Activated CD8-positive, alpha-beta memory T cell treated with anti-CD3 and anti-CD28 coated beads, Interleukin-2, amount 10 ng/mL, durations not matched to agents 7 days and 5 days (primary cell): ENCODE data around the gene EIF3F. TPM values are rescaled to one million over a fixed set of nuclear protein-coding genes. Genes with fewer than 3 reads are reported as not detected.
A peak's percentile ranks its signal among the peaks of the same experiment; 100 is the strongest.

ENCODE experiments used
- ATAC-seq: fragments of 150-1000 bp; cut with Tn5 transposase; one replicate; pipeline ENCODE4 v1.10.0; 2021; ENCODE audit warnings: moderate library complexity
- CTCF ChIA-PET: fragments of 350-600 bp; sonication (Branson Sonifier 250); formaldehyde crosslinking; loops from one replicate; lab custom pipeline; 2021; ENCODE audit warnings: antibody characterized with exemption; lab: Charles Lee
- DNase-seq: peaks from one replicate; pipeline ENCODE4 v3.0.0-alpha.2; 2020
- H3K27ac Mint-ChIP-seq: one replicate; pipeline ENCODE4 v1.8.0; 2021; ENCODE audit warnings: mild to moderate bottlenecking, mixed read lengths
- H3K27me3 Mint-ChIP-seq: one replicate; pipeline ENCODE4 v1.8.0; 2021; ENCODE audit warnings: mixed read lengths
- H3K36me3 Mint-ChIP-seq: one replicate; pipeline ENCODE4 v1.8.0; 2021; ENCODE audit warnings: mild to moderate bottlenecking, mixed read lengths
- H3K4me1 Mint-ChIP-seq: one replicate; pipeline ENCODE4 v1.8.0; 2021; ENCODE audit warnings: mixed read lengths
- H3K4me3 Mint-ChIP-seq: one replicate; pipeline ENCODE4 v1.8.0; 2021; ENCODE audit warnings: mild to moderate bottlenecking, moderate library complexity, mixed read lengths
- H3K9me3 Mint-ChIP-seq: one replicate; pipeline ENCODE4 v1.8.0; 2022; ENCODE audit warnings: low read depth, mixed read lengths
- total RNA-seq, 2 experiments: library from RNA; stranded (reverse); gene quantifications; one replicate each; pipeline ENCODE4 v1.2.3, GENCODE V29; 2021

The EIF3F gene
- total RNA-seq, 2 experiments from 2014 or later, result 192 to 234 TPM

DNA sequence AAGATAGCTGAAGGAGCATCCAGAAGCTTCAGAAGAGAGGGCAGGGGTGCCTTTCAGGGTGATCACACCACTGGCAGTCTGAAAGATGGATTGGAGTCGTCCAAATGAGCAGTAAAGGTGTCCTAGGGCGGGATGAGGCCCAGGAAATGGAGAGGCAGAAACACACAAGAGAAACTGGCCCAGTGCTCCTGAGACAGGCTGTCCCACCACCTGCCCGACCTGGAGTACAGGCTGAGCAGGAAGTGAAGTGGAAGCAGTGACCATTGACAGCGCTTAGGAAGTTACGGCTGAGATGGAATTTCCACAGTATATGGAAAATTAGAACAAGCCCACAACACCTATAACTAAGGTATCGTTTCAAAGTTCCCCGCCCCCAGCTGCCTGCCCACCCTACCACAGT, 16.1 kb downstream of the EIF3F start:
- ATAC-seq (no peak), DNase-seq (no peak)
- Mint-ChIP-seq H3K4me3 (no peak overlapping the region), H3K4me1 (no peaks in the 10 kb centered on the region), H3K27ac (no peak overlapping the region), H3K27me3 (no peaks in the 10 kb centered on the region), H3K9me3 (no peaks in the 10 kb centered on the region), H3K36me3 (peaks cover 8% of the 10 kb centered on the region)
- CTCF ChIA-PET, result interaction anchor here (1.1 to 11.2 kb wide), 3 partner anchors 16 to 91 kb away, joined by 3 to 210 read pairs (median 3); partner anchors contain the start of gene EIF3F

DNA sequence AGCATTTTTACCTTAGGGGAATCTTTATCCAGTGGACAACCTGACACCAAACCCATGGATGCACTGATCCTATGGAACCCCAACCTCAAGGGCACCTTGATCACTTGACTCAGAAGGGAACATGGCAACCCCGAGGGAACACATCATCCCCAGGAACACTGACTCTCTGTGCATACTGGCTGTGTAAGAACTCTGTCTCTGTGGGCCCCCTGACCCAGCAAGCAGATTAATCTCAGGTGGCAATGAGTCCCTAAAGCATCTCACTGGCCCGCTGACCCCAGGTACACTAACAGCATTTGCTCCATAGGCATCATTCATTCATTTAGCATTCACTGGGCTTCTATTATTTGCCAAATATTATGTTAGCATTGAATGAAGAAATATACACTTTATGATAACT, 16.9 kb downstream of the EIF3F start:
- Mint-ChIP-seq H3K27ac (no peak overlapping the region), H3K4me1 (no peaks in the 10 kb centered on the region), H3K27me3 (peaks cover 5% of the 10 kb centered on the region), H3K36me3 (peaks cover 6% of the 10 kb centered on the region), H3K9me3 (no peaks in the 10 kb centered on the region), H3K4me3 (no peak overlapping the region)
- CTCF ChIA-PET, result interaction anchor here (1.2 to 11.2 kb wide), 2 partner anchors 15 to 90 kb away, joined by 3 to 210 read pairs; no protein-coding TSS in a partner anchor
- DNase-seq (no peak), ATAC-seq (no peak)

GRCh38 chr11:8005556-8005955, 18.4 kb downstream of the EIF3F start:
- Mint-ChIP-seq H3K9me3 (no peaks in the 10 kb centered on the region), H3K4me1 (no peaks in the 10 kb centered on the region), H3K27ac (no peak overlapping the region), H3K4me3 (no peak overlapping the region), H3K27me3 (peaks cover 5% of the 10 kb centered on the region), H3K36me3 (peaks cover 1% of the 10 kb centered on the region)
- DNase-seq (no peak), ATAC-seq (no peak)
- CTCF ChIA-PET, result interaction anchor here (0.7 to 11.2 kb wide), 12 partner anchors 11 to 214 kb away, joined by 3 to 210 read pairs (median 4); partner anchors contain the start of gene EIF3F

DNA sequence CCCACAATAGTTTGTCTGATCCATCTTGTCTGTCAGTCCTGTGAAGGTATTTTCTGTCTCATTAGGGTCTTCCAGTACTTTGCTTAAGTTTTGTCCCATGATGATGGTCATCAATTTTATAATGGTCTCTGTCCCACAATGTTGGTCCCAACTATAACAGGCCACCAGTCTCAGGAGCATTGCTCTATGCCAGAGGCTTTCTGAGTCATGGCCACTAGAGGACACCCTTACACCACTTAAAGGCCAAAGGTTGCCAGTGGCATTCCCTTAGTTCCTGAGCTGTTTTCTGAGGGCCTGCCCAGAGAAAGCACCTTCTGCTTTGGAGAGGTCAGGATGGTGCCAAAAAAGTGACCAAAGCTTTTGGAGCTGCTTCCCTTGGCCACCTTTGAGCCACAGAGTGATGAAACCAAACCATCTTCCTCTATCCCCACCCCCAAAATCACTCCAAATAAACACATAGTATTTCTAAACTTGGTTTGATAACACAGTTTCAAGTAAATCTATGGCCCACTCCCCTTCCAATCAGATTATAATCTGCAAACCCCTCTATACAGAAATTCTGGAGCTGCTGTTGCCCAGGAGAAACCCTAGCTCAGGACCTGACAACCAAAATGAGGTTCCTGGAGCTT, 19.3 kb downstream of the EIF3F start:
- Mint-ChIP-seq H3K4me1 (no peaks in the 10 kb centered on the region), H3K4me3 (no peak overlapping the region), H3K36me3 (no peaks in the 10 kb centered on the region), H3K9me3 (no peaks in the 10 kb centered on the region), H3K27me3 (peaks cover 5% of the 10 kb centered on the region), H3K27ac (no peak overlapping the region)
- DNase-seq (peak; percentile 53), ATAC-seq (peak; percentile 73)
- CTCF ChIA-PET, result interaction anchor here (0.9 to 11.2 kb wide), 14 partner anchors 10 to 257 kb away, joined by 3 to 210 read pairs (median 4); partner anchors contain the start of genes EIF3F and LMO1

DNA sequence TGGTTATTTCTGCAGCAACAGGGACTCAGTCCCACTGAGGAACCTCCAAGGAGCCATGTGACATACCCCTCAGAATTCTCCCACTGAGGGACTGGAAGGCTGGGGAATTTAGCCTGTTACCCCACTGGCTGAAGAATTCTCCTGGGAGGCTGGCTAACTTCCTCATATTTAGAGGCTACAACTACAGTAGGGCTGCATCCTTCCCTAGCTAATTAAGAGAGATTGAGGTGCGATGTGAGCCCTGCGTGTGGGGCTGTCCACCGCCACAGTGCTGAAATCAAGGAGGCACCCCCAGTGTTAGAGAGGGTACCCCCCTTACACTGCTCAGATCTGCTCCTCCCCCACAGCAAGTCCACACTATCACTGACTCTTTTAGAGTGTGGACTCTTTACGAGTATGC, 21.1 kb downstream of the EIF3F start:
- CTCF ChIA-PET, result interaction anchor here (1.7 to 11.2 kb wide), 4 partner anchors 9 to 99 kb away, joined by 3 to 210 read pairs (median 24); no protein-coding TSS in a partner anchor
- ATAC-seq (no peak), DNase-seq (peak; percentile 38)
- Mint-ChIP-seq H3K9me3 (no peaks in the 10 kb centered on the region), H3K4me3 (no peak overlapping the region), H3K27me3 (peaks cover 5% of the 10 kb centered on the region), H3K4me1 (no peaks in the 10 kb centered on the region), H3K36me3 (no peaks in the 10 kb centered on the region), H3K27ac (no peak overlapping the region)

GRCh38 chr11:8009856-8010255, 22.7 kb downstream of the EIF3F start:
- Mint-ChIP-seq H3K27ac (no peak overlapping the region), H3K4me3 (no peak overlapping the region), H3K4me1 (no peaks in the 10 kb centered on the region), H3K27me3 (peaks cover 13% of the 10 kb centered on the region), H3K9me3 (no peaks in the 10 kb centered on the region), H3K36me3 (no peaks in the 10 kb centered on the region)
- DNase-seq (no peak), ATAC-seq (no peak)
- CTCF ChIA-PET, result interaction anchor here (1.0 to 11.2 kb wide), 3 partner anchors 23 to 84 kb away, joined by 3 to 210 read pairs (median 6); no protein-coding TSS in a partner anchor

GRCh38 chr11:8011371-8011770, 24.2 kb downstream of the EIF3F start:
- peaks cover 25% of the 10 kb centered on the region for H3K27me3 Mint-ChIP-seq
- CTCF ChIA-PET, result interaction anchor here (1.3 to 11.2 kb wide), 2 partner anchors 22 to 83 kb away, joined by 5 to 210 read pairs; no protein-coding TSS in a partner anchor
- H3K27ac Mint-ChIP-seq, result no peak overlapping the region
- no peak overlapping the region for H3K4me3 Mint-ChIP-seq
- ATAC-seq, result no peak
- no peaks in the 10 kb centered on the region for H3K9me3 Mint-ChIP-seq
- peak; percentile 8 for DNase-seq
- H3K36me3 Mint-ChIP-seq, result no peaks in the 10 kb centered on the region
- H3K4me1 Mint-ChIP-seq, result no peaks in the 10 kb centered on the region

- ATAC-seq (no peak), DNase-seq (peak; percentile 14)
- no peak overlapping the region for H3K4me3 Mint-ChIP-seq
- no peaks in the 10 kb centered on the region for H3K4me1 Mint-ChIP-seq
- no peaks in the 10 kb centered on the region for H3K9me3 Mint-ChIP-seq
- no peaks in the 10 kb centered on the region for H3K36me3 Mint-ChIP-seq
- H3K27me3 Mint-ChIP-seq, result peaks cover 31% of the 10 kb centered on the region
- no peak overlapping the region for H3K27ac Mint-ChIP-seq
- CTCF ChIA-PET, result interaction anchor here (1.3 to 11.2 kb wide), 2 partner anchors 21 to 82 kb away, joined by 5 to 210 read pairs; no protein-coding TSS in a partner anchor
Measured at GRCh38 chr11:8011981-8012444, 24.9 kb downstream of the EIF3F start.

DNA sequence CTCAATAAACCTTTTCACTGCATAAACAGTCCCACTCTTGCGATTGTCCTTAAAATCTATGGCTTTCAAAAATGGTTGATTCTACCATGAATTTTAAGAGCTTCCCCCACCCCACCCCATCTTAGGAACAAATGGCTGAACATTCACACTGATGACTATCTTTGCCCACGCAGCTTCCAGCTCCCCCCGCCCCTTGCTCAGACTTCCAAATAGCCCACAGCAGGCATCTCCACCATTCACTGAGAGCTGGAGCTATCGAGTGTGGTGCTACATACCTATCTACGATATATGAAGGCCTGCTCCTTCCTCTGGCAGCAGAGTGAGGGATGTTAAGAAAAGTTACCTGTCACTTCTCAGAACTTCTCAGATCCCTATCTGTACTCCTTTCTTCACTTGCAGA, 26.7 kb downstream of the EIF3F start:
- Mint-ChIP-seq H3K4me3 (no peak overlapping the region), H3K27ac (no peak overlapping the region), H3K9me3 (no peaks in the 10 kb centered on the region), H3K36me3 (no peaks in the 10 kb centered on the region), H3K27me3 (peaks cover 40% of the 10 kb centered on the region), H3K4me1 (peaks cover 4% of the 10 kb centered on the region)
- peak; percentile 26 for DNase-seq
- CTCF ChIA-PET, result interaction anchor here (0.8 kb wide), 1 partner anchor 19 kb away, joined by 3 read pairs; no protein-coding TSS in a partner anchor
- ATAC-seq, result no peak

DNA sequence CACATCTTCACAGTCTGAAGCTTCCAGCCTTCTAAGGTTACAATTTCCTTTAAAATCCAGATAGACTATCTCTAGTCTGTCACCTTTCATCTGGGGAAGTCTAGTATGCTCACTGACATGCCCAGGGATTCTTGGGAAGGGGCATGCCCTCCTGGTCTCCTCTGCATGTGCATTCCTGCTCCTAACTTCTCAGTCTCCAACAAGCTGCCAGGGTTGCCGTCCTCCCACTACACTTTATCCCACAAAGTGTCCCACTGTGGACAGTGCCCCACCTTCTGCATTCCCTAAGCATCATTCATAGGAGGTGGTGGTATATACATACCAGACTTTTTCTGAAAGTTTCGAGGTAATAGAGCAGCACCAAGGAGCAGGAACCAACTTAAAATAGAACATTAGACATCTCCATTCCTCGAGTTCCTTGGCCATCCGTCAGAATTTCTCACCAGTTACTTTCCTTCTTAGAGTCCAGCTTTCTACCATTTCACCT, 28.7 kb downstream of the EIF3F start:
- peaks cover 50% of the 10 kb centered on the region for H3K27me3 Mint-ChIP-seq
- H3K4me1 Mint-ChIP-seq, result peaks cover 12% of the 10 kb centered on the region
- H3K4me3 Mint-ChIP-seq, result no peak overlapping the region
- H3K36me3 Mint-ChIP-seq, result no peaks in the 10 kb centered on the region
- ATAC-seq (no peak), DNase-seq (no peak)
- CTCF ChIA-PET, result interaction anchor here (0.8 to 5.4 kb wide), 3 partner anchors 9 to 83 kb away, joined by 3 to 29 read pairs (median 7); no protein-coding TSS in a partner anchor
- no peak overlapping the region for H3K27ac Mint-ChIP-seq
- H3K9me3 Mint-ChIP-seq, result no peaks in the 10 kb centered on the region

DNA sequence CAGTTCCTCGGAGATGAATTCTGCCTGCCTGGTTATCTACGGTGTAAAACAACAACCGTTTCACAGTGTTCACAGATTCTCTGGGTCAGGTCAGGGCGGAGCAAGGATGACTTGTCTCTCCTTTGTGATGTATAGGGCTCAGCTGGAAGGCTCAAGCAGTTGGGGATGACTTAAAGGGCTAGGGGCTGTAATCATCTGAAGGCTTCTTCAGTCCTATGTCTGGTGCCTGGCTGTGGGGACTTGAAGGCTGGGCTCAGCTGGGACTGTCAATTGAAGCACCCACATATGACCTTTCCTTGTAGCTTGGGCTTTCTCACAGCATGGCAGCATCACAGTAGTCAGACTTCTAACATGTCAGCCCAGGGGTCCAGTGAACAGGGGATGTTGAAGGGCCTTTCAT, 29.3 kb downstream of the EIF3F start:
- DNase-seq (no peak), ATAC-seq (no peak)
- Mint-ChIP-seq H3K27ac (no peak overlapping the region), H3K36me3 (no peaks in the 10 kb centered on the region), H3K4me1 (peaks cover 12% of the 10 kb centered on the region), H3K27me3 (peaks cover 53% of the 10 kb centered on the region), H3K4me3 (no peak overlapping the region), H3K9me3 (no peaks in the 10 kb centered on the region)
- CTCF ChIA-PET, result interaction anchor here (1.3 to 5.4 kb wide), 2 partner anchors 9 to 83 kb away, joined by 7 to 29 read pairs; no protein-coding TSS in a partner anchor

DNA sequence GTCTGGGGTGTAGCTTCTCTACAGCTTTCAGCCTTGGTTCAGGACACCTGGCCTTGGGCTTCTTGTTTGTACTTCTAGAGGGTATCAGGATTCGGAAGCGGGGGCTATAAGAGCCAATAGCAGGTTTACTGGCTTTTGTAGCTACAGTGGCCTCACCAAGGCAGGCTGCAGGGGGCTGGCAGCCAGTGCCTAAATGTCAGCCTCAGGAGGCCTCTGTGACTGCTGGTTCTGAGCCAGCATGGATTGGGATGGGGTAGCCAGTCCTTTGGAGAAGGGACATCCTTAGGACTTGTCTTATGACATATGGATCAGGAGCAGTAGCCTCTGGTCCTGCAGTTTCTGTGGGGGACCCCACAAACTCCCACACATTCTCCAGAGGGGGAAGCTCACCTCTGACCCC, 29.9 kb downstream of the EIF3F start:
- Mint-ChIP-seq H3K4me1 (peaks cover 12% of the 10 kb centered on the region), H3K27me3 (peaks cover 56% of the 10 kb centered on the region), H3K36me3 (no peaks in the 10 kb centered on the region), H3K4me3 (no peak overlapping the region), H3K27ac (no peak overlapping the region), H3K9me3 (no peaks in the 10 kb centered on the region)
- CTCF ChIA-PET, result interaction anchor here (1.3 to 5.4 kb wide), 3 partner anchors 10 to 82 kb away, joined by 7 to 29 read pairs (median 9); partner anchors contain the start of gene EIF3F
- DNase-seq (no peak), ATAC-seq (no peak)

- H3K4me1 Mint-ChIP-seq, result peaks cover 14% of the 10 kb centered on the region
- no peaks in the 10 kb centered on the region for H3K9me3 Mint-ChIP-seq
- H3K27me3 Mint-ChIP-seq, result peaks cover 60% of the 10 kb centered on the region
- no peak overlapping the region for H3K27ac Mint-ChIP-seq
- no peaks in the 10 kb centered on the region for H3K36me3 Mint-ChIP-seq
- H3K4me3 Mint-ChIP-seq, result peak overlapping the region; percentile 55
- no peak for ATAC-seq
- CTCF ChIA-PET, result interaction anchor here (1.2 to 5.4 kb wide), 4 partner anchors 10 to 31 kb away, joined by 4 to 29 read pairs (median 8); partner anchors contain the start of gene EIF3F
- DNase-seq, result peak; percentile 31
Measured at GRCh38 chr11:8017894-8018483, 30.9 kb downstream of the EIF3F start.
